NCI-H2196 treated with DMSO at 0.1 percent for 48 hours (cell line): Measurements from ENCODE around the gene IGFBP4.

Source experiments
- DNase-seq: peaks from one replicate; lab custom pipeline; 2025; ENCODE audit not compliant: unreplicated experiment; lab: John Stamatoyannopoulos, UW

The IGFBP4 gene

DNA sequence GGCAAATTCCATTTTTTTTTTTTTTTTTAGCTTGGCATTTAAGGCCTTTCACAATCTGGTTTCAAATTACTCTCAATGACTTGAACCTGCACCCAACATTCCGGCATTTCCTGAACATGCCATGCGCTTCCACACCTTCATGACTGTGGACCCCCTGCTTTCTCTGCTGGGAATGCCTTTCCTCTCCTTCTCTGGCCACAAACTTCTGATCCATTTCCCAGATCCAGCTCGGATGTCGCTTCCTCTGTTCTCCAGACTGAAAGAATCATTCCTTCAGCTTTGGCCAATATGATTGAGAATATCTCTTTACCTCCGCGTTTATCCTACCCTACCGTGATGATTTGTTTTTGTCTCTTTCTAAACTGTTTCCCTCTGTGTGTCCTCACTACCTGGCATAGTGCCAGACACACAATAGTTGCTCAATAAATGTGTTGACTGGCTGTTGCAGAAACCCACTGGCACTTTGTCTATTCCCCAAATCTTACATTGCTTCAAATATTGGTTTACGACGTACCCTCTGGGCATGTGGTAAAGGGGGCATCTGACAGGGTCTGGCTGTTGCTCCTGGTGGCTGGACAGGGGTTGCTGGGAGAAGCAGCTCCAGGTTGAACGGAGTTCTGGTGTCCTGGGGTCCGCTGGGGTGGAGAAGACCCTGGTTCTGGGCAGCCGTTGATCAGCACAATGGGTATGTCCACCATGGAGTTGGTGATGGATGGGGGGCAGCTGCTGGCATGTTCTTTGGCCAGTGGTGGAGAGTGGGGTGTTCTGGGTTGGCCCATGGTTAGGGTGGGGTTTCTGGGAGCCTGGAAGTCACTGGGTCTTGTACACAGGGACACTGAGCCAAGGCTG is 43.5 kb downstream of the IGFBP4 start:
- no peak for DNase-seq

DNA sequence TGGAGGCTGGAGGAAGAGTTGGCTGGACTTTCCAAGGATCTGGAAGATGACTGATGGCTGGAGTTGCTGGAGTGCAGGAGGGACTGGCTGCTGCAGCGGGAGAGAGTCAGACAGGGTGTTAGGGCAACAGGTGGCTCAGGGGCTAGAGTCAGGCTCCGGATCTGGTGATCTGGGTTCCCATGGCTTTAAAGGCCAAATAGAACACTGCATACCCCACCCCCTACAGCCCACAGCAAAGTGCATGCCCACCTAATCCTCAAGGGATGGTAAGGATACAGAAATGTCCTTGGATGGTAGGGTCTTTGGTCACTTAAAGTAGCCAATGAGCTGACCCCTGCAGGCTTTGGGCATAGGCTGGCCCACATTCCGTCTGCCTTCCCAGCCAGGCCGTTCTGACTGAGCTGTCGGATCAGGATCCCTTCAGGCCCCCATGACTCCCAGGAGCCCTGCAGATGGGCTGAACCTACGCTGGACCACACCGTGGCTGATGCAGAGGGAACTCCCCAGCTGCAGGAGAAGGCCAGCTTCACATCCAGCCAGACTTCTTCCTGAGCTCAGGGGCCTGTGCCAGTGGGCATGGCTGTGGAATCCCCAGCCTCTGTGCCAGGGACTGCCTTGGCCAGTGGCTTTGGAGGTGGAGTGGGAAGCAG is 44.2 kb downstream of the IGFBP4 start:
- DNase-seq = no peak

DNA sequence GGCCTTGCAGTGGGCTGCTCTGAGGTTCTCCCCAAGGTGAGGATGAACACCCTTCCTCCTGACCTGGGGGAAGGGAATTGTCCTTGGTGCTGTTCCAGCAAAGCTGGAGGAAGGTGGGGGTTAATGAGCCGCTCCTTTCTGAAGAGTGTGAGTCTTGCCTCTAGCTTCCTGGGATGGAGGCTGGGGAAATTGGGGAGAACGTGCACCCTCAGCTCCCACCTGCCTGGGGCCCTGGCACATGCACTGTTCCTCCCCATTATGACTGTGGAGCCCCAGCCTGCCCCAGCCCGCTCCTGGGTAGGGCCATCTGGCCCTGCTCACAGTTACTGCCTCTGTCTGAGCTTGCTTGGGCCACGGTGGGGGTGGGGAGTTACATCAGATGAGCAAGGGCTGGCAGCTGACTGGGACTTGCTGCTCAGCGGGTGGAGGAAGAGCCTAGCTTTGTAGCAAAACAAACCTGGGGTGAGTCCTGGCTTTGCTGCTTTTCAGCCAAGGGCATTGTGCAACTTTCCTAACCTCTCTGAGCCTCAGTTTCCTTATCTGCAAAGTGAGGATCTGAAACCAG is 47.1 kb downstream of the IGFBP4 start:
- DNase-seq = peak; percentile 7

DNA sequence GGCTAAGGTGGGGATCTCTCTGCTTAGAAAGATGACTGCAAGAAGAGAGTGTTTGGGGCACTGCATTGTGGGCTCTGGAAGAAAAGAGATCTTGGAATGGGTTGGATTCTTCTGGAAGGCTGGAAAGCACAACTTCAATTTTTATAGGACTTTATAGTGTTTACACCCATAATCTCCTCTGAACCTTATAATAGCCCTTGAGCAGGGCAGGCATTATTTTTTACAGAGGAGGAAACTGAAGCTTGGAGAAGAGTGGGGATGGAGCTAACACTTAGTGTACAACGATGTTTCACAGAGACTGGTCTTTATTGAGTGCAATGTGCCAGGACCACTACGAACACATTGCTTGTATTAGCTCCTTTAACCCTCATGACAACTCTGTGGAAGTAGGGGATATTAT is 47.7 kb downstream of the IGFBP4 start:
- DNase-seq = no peak

DNA sequence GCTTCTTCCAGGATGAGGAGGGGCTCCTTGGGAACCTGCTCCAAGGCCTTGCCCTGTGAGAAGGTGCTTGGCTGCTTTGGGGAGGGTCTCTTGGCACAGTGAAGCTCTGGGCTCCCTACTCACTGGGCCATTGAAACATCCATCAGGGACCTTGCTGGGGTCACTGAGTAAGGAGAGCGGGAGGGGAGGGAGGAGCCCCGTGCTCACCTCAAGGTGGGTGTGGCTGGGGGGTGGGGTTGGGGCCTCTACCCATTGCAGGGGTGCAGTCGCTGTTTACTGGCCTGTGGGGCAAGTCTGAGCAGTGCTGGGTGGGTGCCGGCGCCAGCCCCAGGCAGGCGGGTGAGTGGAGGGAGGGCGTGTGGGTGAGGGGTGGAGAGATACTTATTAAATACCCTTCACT is 48.2 kb downstream of the IGFBP4 start:
- no peak for DNase-seq

DNA sequence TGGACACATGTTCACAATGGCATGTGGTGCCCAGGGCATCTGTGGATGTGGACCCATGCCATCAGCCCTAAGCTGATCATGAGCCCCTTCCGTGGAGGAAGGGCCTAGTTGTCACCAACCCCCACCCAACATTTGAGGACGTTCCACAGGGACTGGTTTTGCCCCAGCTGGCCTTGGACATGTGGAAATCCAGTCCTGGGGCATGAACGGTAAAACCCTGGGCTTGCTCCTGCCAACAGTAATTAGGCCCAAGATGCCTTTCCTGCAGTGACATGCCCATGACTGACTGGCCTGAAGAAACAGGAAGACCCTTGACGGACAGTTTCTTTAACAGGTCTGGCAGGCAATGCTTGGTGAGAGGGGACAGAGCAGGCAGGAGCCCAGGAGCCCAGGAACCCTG is 50.4 kb downstream of the IGFBP4 start:
- DNase-seq = no peak

DNA sequence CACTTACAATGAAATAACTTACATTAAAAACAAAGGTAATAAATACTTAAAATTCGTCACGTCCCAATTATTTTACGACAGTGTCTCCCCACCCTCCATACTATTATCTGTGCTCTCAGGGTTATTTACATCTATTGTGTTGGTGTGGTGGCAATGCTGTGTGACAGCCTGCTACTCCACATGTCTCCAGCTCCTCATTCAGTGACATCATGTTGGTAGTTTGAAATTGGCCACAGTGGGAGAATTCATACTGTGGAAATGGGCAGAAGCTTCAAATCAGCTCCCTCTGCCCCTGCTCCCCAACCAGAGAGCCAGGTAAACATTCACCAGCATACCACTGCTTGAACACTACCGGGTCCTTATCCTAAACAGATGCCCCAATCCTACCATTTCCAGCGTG is 51.9 kb downstream of the IGFBP4 start:
- no peak for DNase-seq

DNA sequence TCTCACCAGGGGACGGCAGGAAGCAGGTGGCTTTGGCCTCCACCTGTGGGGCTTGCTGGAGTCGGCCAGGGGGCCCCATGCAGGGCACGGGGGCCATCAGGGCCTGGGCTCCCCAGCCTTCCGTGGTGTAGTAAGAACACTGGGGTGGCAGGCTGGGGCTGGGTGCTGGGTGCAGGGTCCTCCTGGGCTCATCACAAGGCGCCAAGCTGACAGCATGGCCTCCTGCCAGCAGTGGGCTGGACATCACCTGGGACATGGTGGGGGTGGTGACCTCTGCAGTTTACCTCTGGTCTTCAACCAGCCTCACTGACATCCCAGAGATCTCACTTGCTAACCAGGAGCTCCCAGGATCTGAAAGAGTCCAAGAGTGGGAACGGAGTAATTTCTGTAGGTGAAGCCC is 52.9 kb downstream of the IGFBP4 start:
- DNase-seq = no peak

DNA sequence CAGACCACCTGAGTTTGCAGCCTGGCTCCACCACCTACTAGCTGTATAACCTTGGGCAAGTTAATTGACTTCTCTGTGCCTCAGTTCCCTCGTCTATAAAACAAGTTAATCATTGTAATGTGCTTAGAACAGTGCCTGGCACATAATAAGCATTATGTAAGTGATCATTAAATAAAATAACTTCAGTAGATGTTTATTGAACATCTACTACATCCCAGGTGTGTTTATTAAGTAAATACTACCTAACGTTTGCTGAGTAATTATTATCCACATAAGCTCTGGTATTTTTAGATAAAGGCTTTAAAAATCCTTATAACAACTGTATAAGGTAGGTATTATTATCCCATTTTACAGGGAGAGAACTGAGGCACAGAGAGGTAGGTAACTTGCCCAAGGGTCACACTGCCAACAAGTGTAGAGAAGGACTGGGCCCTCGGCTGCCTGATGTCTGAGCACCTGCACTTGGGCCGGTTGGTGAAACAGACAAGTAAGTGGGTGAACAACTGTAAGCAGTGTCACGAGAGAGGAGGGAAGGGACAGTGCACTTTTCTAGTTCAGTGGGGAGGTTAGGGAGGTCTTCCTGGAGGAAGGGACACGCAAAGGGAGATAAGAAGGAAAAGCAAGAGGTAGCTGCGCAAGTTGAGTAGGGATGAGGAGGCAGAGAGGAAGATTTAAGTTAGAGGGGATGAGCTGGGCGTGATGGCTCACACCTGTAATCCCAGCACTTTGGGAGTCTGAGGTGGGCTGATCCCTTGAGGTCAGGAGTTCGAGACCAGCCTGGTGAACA is 53.6 kb downstream of the IGFBP4 start:
- DNase-seq = no peak

DNA sequence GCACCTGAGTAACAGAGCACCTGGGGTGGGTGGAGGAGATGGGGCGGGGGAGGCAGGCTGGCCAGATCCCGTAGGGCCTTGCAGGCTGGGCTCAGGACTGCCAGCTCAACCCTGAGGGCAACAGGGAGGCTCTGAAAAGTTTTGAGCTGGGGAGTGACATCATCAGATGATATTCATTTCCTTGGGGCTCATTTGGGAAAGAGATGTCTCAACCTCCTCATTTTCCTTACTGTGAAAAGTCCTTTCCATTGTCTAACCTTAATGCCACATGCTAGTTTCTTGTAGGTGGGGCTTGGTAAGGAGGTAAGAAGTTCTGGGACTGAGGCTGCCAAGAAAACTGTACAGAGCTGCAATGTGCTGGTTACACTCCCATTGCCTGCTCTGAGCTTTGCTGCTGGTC is 54.4 kb downstream of the IGFBP4 start:
- DNase-seq = no peak

DNA sequence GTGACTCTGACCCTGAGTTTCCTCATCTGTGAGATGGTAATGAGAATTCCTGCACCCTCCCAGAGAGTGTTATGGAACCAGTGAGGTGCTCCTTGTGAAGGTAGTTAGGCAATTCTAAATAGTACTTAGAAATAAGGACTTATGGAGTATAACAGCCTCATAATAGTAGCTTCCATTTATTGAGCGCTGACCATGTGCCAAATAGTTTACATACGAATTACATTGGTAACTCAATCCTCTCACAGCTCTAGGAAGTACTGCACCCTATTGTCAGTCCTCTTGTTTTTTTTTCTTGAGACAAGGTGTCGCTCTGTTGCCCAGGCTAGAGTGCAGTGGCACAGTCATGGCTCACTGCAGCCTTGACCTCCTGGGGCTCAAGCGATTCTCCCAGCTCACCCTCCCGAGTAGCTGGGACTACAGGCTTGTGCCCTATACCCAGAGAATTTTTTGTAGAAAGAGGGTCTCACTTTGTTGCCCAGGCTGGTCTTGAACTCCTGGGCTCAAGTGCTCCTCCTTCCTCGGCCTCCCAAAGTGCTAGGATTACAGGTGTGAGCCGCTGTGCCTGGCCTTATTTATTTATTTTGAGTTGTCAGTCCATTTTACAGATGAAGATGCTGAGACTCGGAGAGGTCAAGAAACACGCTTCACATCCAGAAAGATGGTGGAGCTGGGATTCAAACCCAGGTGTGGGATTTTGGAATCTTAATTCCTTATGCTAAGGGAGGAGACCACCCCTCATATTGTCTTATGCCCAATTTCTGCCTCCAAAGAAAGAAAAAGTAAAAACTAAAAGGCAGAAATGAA is 55.2 kb downstream of the IGFBP4 start:
- no peak for DNase-seq

DNA sequence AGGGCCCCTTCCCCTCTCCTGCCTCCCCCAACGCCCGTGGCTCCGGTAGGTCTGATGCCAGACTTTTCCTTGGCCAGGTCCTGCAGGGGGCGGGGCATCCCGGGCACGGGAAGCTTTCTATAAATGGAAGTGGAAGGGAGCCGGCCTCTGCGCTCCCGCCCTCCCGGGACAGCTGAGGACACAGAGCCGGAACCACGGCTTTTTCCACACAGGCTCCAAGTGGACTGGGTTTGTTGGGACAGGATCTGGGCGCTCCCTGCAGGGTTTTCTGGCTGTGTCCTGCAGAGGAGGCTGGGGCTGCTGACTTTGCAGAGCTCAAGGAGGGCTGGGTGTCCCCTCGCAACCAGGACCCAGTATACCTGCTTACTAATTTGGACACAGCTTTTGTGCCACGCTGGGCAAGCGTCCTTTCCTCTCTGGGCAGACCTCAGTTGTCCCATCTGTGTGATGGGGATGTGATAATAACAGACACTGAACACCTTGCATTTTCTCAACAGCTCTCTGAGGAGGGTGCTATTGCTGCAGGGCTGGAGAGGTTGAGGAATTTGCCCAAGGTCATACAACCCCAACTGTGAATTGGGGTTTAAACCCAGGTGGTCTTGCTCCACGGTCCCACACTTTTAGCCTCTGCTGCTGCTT is 56.4 kb downstream of the IGFBP4 start:
- DNase-seq = no peak

DNA sequence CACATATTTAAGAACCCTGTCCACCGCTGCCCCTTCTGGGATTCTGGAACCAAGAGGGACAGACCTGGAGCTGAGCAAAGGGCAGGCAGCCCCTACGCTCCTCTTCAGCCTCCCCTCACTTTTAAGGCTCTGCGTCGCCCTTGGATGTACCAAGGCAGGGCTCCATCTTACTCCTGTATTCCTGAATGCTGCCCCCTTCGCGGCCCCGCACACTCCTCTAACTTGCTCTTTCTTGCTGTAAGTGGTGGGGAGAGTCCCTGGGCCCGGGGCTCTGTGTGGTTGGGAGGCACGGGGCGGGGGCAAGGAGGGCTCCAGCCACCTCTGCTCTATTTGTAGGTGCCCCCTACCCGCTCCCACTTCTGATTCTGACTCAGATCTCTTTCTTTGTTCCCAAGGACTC is 56.9 kb downstream of the IGFBP4 start:
- no peak for DNase-seq

DNA sequence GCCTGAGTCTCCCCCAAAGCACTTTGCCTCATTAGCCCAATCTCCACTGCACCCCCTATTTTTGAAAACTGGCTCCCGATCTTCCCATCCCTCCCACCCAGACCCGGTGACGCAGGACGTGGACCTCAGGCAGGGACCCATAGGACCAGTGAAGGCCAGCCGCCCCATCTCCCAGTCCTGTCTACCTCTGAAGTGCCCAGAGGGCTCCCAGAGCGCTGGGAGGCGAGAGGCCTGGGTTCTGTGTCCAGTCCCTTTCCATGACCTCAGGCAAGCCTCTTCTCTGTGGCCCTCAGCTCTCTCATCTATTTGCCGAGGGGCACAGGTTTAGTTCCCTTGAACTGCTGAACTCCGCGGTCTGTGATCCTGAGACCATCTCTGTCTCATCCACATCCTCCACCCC is 57.5 kb downstream of the IGFBP4 start:
- DNase-seq = no peak

DNA sequence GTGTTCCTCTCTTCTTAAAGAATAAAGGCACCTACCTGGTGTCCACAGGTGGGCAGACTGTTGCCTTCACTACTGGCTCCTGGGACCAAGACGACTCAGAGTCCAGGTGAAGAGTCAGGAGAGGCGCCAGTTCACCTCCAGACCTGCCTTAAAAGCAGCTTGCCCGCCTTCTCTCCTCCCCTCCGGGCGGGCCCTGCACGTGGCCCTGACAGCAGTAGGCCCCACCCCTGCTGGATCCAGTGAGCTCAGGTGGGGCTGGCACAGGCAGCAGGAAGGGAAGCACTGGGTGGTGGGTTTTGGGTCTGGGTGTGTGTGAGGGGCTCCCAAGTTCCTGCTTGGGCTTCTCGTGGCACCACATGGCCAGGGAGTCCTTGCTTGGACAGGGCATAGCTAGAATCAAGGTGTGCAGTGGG is 58.3 kb downstream of the IGFBP4 start, which contains the start of gene TNS4:
Gene TNS4, minus strand, starts transcription at position 125 of the 413 bp plus-strand sequence. CDS start 5,198 bp downstream, outside the sequence.
- no peak for DNase-seq

DNA sequence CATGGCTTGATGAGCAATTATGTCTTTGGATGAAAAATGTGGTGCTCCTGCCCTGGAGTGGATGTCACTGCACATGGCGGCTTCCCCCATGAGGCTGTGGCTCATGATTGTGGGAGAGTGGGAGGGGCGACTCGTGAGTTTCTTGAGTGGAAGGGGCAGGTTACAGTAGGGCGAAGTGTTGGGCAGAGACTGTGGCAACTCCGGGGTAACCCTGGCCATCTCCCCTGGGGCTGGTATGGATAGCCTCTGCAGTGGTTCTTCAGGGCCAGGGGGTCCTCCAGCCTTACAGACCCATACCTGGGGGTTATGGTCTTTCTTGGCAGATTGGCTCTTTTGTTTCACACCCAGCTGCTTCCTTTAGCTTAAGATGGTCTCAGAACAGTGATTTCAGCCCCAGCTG is 59.5 kb downstream of the IGFBP4 start:
- DNase-seq = no peak

DNA sequence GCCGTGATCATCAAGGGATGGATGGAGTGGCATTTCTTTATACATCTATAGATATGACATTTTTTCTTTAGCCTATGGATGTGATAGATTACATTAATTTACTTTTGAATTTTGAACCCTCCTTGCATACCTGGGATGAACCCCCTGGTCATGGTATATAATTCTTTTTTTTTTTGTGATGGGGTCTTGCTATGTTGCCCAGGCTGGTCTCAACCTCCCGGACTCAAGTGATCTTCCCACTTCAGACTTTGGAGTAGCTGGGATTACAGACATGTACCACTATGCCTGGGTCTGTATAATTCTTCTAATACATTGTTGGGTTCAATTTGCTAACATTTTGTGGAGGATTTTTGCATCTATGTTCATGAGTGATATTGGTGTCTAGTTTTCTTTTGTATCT is 59.9 kb downstream of the IGFBP4 start:
- DNase-seq = no peak

DNA sequence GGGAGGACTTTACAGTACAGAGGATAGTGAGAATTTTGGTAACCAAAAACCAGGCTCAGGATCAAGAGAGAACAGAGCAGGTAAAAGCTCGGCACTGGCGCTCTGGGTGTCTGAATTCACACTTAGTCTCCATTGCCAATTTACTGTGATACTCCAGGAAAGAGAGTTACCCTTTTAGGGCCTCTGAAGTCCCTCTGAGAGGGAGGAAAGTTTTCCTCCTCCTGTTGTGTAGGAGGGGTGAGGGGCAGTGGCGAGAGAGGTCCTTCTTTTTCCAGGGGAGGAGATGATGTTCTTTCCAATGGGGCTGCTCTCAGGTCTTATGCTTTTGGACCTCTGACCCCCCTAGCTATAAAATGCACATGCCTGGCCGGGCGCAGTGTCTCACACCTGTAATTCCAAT is 63.5 kb downstream of the IGFBP4 start:
- DNase-seq = no peak
